Effector memory CD8-positive, alpha-beta T cell (primary cell): ENCODE results near the gene TRAF3IP1.

Experiments
- ATAC-seq: fragments of 150-1000 bp; cut with Tn5 transposase; replicated peaks from 2 replicates; pipeline ENCODE4 v1.10.0; 2021; ENCODE audit warnings: mild to moderate bottlenecking, moderate library complexity
- DNase-seq, 3 experiments: peaks; one replicate each; pipeline ENCODE4 v3.0.0; 2021
- H3K27ac Mint-ChIP-seq, 2 donors: one replicate each; pipeline ENCODE4 v1.8.0; 2022; ENCODE audit warnings: mild to moderate bottlenecking in 2 of 2, mixed read lengths in 2 of 2, moderate library complexity in 2 of 2
- H3K27me3 Mint-ChIP-seq, 2 donors: one replicate each; pipeline ENCODE4 v1.8.0; 2022; ENCODE audit warnings: mixed read lengths in 2 of 2
- H3K36me3 Mint-ChIP-seq: one replicate; pipeline ENCODE4 v1.8.0; 2022; ENCODE audit warnings: mild to moderate bottlenecking, moderate library complexity, mixed read lengths; ENCODE audit not compliant: insufficient read depth
- H3K4me1 Mint-ChIP-seq, 2 donors: one replicate each; pipeline ENCODE4 v1.8.0; 2022; ENCODE audit warnings: low read depth in 2 of 2, mixed read lengths in 2 of 2
- H3K4me3 Mint-ChIP-seq, 2 donors: one replicate each; pipeline ENCODE4 v1.8.0; 2022; ENCODE audit warnings: mild to moderate bottlenecking in 2 of 2, mixed read lengths in 2 of 2, moderate library complexity in 2 of 2
- H3K9me3 Mint-ChIP-seq, 2 donors: one replicate each; pipeline ENCODE4 v1.8.0; 2022; ENCODE audit warnings: mixed read lengths in 2 of 2

The TRAF3IP1 gene

GRCh38 chr2:238450440-238450861 is 130.1 kb downstream of the TRAF3IP1 start:
- H3K27ac Mint-ChIP-seq = no peak overlapping the region

More at GRCh38 chr2:238450440-238450861, 130.1 kb downstream of the TRAF3IP1 start:
- Mint-ChIP-seq H3K36me3 (peaks cover 45% of the 10 kb centered on the region), H3K27me3 (no peaks in the 10 kb centered on the region), H3K9me3 (peaks cover 0 to 1% of the 10 kb centered on the region in 2 donors), H3K4me3 (no peak overlapping the region), H3K4me1 (peaks cover 13 to 23% of the 10 kb centered on the region in 2 donors)
- ATAC-seq (no peak), DNase-seq (no peak)
